ENCODE results near the gene MYH9.

MYH9 gene

DNA sequence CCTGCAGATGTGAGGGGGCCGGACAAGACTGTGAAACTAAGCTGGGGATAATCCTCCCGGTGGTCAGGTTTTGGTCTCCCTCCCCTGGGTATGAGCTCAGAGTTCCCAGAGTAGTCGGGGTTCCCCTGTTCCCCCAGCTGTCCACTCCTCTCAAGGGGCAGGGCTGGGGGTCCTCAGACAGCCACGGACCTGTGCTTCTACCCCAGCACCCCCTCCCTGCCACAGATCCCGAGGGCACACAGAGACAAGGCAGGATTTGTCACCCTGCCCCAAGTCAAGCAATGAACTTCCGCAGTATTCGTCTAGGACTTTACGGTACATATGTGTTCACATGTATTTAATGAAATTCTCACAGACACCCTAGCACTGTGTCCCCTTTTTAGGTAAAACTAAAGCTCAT, 89.6 kb downstream of the MYH9 start:
- no peaks in the 10 kb centered on the region for H3K4me1 ChIP-seq
- no peaks in the 10 kb centered on the region for H3K9me3 ChIP-seq (ENCODE audit: control insufficient read depth, low read length)
- TF ChIP-seq, protein P1, sequence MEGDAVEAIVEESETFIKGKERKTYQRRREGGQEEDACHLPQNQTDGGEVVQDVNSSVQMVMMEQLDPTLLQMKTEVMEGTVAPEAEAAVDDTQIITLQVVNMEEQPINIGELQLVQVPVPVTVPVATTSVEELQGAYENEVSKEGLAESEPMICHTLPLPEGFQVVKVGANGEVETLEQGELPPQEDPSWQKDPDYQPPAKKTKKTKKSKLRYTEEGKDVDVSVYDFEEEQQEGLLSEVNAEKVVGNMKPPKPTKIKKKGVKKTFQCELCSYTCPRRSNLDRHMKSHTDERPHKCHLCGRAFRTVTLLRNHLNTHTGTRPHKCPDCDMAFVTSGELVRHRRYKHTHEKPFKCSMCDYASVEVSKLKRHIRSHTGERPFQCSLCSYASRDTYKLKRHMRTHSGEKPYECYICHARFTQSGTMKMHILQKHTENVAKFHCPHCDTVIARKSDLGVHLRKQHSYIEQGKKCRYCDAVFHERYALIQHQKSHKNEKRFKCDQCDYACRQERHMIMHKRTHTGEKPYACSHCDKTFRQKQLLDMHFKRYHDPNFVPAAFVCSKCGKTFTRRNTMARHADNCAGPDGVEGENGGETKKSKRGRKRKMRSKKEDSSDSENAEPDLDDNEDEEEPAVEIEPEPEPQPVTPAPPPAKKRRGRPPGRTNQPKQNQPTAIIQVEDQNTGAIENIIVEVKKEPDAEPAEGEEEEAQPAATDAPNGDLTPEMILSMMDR (IDR thresholded peaks at IDR 0.05) = no peak
- H3K36me3 ChIP-seq (ENCODE audit: control insufficient read depth, insufficient read depth, low read length) = no peaks in the 10 kb centered on the region
- H3K27me3 ChIP-seq (ENCODE audit: control insufficient read depth, insufficient read depth, low read length) = no peaks in the 10 kb centered on the region
- H3K79me2 ChIP-seq = peaks cover 6% of the 10 kb centered on the region
- no peak overlapping the region for H3K4me2 ChIP-seq (ENCODE audit: low read length)
- no peak overlapping the region for H2AFZ ChIP-seq
- H3K27ac ChIP-seq = no peak overlapping the region
- H3K9ac ChIP-seq = no peak overlapping the region
- H3K4me3 ChIP-seq (ENCODE audit: low read depth, low read length) = no peak overlapping the region

DNA sequence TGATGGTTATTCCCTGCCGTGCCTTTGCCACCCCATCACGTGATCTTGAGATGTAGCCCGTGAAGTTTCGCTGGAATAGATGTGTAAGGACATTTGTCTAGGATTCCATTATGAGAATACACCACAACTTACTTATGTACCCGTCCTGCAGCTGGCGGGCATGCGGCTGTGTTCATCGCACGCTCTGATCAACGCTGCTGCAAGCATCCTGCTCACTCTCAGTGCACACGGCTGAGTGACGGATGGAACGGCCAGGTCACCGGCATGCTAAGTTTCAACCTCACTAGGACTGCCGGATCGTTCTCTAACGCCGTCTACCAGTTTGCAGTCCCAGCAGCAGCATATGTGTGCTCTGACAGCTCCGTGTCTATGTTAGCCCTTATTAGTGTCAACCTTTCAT, 90.2 kb downstream of the MYH9 start:
- H3K36me3 ChIP-seq (ENCODE audit: control insufficient read depth, insufficient read depth, low read length) = no peaks in the 10 kb centered on the region

DNA sequence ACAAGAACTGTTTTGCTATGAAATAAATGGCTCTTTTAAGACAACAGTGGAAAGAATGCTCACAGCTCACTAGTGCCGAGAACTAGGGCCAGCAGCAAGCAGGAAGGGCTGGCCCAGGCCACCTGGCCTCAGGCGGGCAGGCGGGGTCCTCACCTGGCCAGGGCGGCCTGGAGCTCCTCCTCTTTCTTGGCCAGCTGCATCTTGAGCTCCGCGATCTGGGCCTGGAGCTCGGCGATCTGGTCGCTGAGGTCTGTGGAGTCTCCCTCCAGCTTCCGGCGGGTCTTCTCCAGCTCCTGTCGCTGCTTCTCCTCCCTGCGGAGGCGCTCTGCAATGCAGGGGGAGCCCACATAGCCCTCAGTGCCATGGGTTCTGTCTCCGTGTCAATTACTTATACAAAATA, 91.1 kb downstream of the MYH9 start:
- TF ChIP-seq, protein P1 (IDR thresholded peaks at IDR 0.05) = no peak
- Histone ChIP-seq H3K4me1 (no peaks in the 10 kb centered on the region), H3K4me3 (ENCODE audit: low read depth, low read length) (no peak overlapping the region), H3K4me2 (ENCODE audit: low read length) (no peak overlapping the region), H3K36me3 (ENCODE audit: control insufficient read depth, insufficient read depth, low read length) (no peaks in the 10 kb centered on the region), H3K9ac (no peak overlapping the region), H3K79me2 (peaks cover 6% of the 10 kb centered on the region), H3K27ac (no peak overlapping the region), H2AFZ (no peak overlapping the region), H3K9me3 (ENCODE audit: control insufficient read depth, low read length) (no peaks in the 10 kb centered on the region), H3K27me3 (ENCODE audit: control insufficient read depth, insufficient read depth, low read length) (no peaks in the 10 kb centered on the region)

More for the DNA sequence above, 90.2 kb downstream of the MYH9 start:
- no peak overlapping the region for H3K4me2 ChIP-seq (ENCODE audit: low read length)
- peaks cover 6% of the 10 kb centered on the region for H3K79me2 ChIP-seq
- no peak overlapping the region for H2AFZ ChIP-seq
- H3K9me3 ChIP-seq (ENCODE audit: control insufficient read depth, low read length) = no peaks in the 10 kb centered on the region
- H3K4me3 ChIP-seq (ENCODE audit: low read depth, low read length) = no peak overlapping the region
- H3K4me1 ChIP-seq = no peaks in the 10 kb centered on the region
- TF ChIP-seq, protein P1 (IDR thresholded peaks at IDR 0.05) = no peak
- no peak overlapping the region for H3K27ac ChIP-seq
- H3K27me3 ChIP-seq (ENCODE audit: control insufficient read depth, insufficient read depth, low read length) = no peaks in the 10 kb centered on the region
- no peak overlapping the region for H3K9ac ChIP-seq

DNA sequence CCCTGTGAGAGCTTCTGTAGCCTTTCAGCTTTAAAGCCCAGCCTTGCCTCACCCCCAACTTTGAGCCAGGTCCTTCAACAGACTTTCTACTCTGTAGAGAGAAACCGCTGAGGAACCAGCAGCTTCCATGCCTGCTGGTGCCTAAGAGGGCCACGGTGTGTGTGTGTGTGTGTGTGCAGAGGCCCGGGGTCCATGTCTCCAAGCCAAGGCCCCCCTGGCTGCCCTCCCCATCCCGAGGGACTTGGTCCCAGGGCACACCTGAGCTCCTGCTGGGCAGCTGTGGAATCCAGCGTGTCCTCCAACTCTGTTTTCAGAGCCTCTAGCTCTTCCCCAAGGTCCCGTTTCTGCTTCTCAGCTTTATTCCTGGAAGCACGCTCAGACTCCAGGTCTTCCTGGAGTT, 92.5 kb downstream of the MYH9 start:
- Histone ChIP-seq H3K79me2 (no peaks in the 10 kb centered on the region), H3K27ac (no peak overlapping the region), H3K36me3 (ENCODE audit: control insufficient read depth, insufficient read depth, low read length) (no peaks in the 10 kb centered on the region), H3K4me1 (no peaks in the 10 kb centered on the region), H2AFZ (no peak overlapping the region), H3K9me3 (ENCODE audit: control insufficient read depth, low read length) (no peaks in the 10 kb centered on the region), H3K4me3 (ENCODE audit: low read depth, low read length) (no peak overlapping the region), H3K27me3 (ENCODE audit: control insufficient read depth, insufficient read depth, low read length) (no peaks in the 10 kb centered on the region), H3K9ac (no peak overlapping the region), H3K4me2 (ENCODE audit: low read length) (no peak overlapping the region)
- TF ChIP-seq, protein P1 (IDR thresholded peaks at IDR 0.05) = no peak

DNA sequence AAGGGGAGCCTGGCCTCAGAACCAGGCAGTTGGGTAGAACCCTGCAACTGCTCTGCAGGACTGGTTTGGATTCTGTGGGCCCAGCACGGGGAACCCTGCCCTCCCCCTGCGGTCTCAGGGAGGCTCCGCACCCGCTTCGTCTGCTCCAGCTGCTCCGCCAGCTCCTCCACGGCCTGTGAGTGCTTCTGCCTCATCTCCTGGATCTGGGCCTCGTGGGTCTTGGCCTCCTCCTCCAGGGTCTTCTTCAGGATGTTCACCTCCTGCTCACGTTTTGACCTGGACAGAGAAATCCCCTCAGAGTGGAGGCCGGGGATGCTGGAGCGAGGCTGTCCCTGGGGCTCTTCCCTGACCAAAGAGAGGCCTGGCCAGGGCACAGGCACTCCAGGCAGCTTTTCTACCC, 93.0 kb downstream of the MYH9 start:
- H3K36me3 ChIP-seq (ENCODE audit: control insufficient read depth, insufficient read depth, low read length) = no peaks in the 10 kb centered on the region
- H3K27ac ChIP-seq = no peak overlapping the region
- TF ChIP-seq, protein P1 (IDR thresholded peaks at IDR 0.05) = no peak
- no peak overlapping the region for H3K9ac ChIP-seq
- no peaks in the 10 kb centered on the region for H3K79me2 ChIP-seq
- H2AFZ ChIP-seq = no peak overlapping the region
- H3K4me3 ChIP-seq (ENCODE audit: low read depth, low read length) = no peak overlapping the region
- H3K4me2 ChIP-seq (ENCODE audit: low read length) = no peak overlapping the region
- H3K9me3 ChIP-seq (ENCODE audit: control insufficient read depth, low read length) = no peaks in the 10 kb centered on the region
- H3K27me3 ChIP-seq (ENCODE audit: control insufficient read depth, insufficient read depth, low read length) = no peaks in the 10 kb centered on the region
- H3K4me1 ChIP-seq = no peaks in the 10 kb centered on the region

Data from parathyroid adenoma (tissue), 2 donors.